H1 (cell line): Measurements from ENCODE around the gene CCDC88A. TPM values are rescaled to one million over a fixed set of nuclear protein-coding genes. Genes with fewer than 3 reads are reported as not detected.

Experiments
- BACH1 ChIP-seq: IDR thresholded peaks from 2 replicates; pipeline ENCODE4 v1.6.1; 2012; ENCODE audit warnings: low read length, improper control_type of control experiment
- CTBP2 ChIP-seq: IDR thresholded peaks from 2 replicates; pipeline ENCODE4 v1.7.0; 2011; ENCODE audit warnings: borderline replicate concordance, mild to moderate bottlenecking, moderate library complexity, mixed read lengths, low read length; ENCODE audit not compliant: insufficient read depth, insufficient read length
- EZH2 ChIP-seq: fragments of 200-600 bp; sonication (generic); IDR thresholded peaks from 2 replicates; pipeline ENCODE4 v1.7.1; 2012; ENCODE audit warnings: low read depth, mild to moderate bottlenecking, moderate library complexity, low read length, inconsistent platforms; ENCODE audit not compliant: severe bottlenecking
- JUN ChIP-seq: IDR thresholded peaks from 2 replicates; pipeline ENCODE4 v1.6.1; 2011; ENCODE audit warnings: low read depth, mild to moderate bottlenecking, improper control_type of control experiment, low read length
- JUND ChIP-seq: IDR thresholded peaks from 2 replicates; pipeline ENCODE4 v1.6.1; 2011; ENCODE audit warnings: mild to moderate bottlenecking, improper control_type of control experiment, low read length
- KDM4A ChIP-seq: IDR thresholded peaks from one replicate; pipeline ENCODE4 v1.7.1; 2012; ENCODE audit warnings: low read depth, mild to moderate bottlenecking, moderate library complexity, low read length, inconsistent platforms; ENCODE audit not compliant: severe bottlenecking
- NANOG ChIP-seq: IDR thresholded peaks from 2 replicates; pipeline ENCODE4 v1.6.1; 2011; ENCODE audit warnings: low read length, low read depth, mild to moderate bottlenecking, inconsistent platforms; ENCODE audit not compliant: insufficient read depth, poor library complexity, severe bottlenecking
- PHF8 ChIP-seq: fragments of 200-600 bp; sonication (generic); conservative IDR thresholded peaks from 2 replicates; pipeline ENCODE4 v1.7.1; 2012; ENCODE audit warnings: low read depth, mild to moderate bottlenecking, inconsistent platforms, low read length, moderate library complexity
- POLR2A ChIP-seq, 2 experiments: IDR thresholded peaks; 1 replicate in 1 of 2; 2 replicates in 1 of 2; pipeline ENCODE4 v1.6.1; 2011; ENCODE audit warnings: low read depth in 2 of 2, low read length in 2 of 2, mild to moderate bottlenecking in 2 of 2; ENCODE audit errors: control extremely low read depth in 1 of 2
- RBBP5 ChIP-seq: IDR thresholded peaks from 2 replicates; pipeline ENCODE4 v1.7.1; 2012; ENCODE audit warnings: low read depth, mild to moderate bottlenecking, inconsistent platforms, low read length, moderate library complexity, borderline replicate concordance
- RFX5 ChIP-seq: IDR thresholded peaks from 2 replicates; pipeline ENCODE4 v1.6.1; 2011; ENCODE audit warnings: low read depth, low read length, improper control_type of control experiment, borderline replicate concordance
- SIRT6 ChIP-seq: IDR thresholded peaks from one replicate; pipeline ENCODE4 v1.7.1; 2012; ENCODE audit warnings: low read length, inconsistent platforms
- SP1 ChIP-seq: IDR thresholded peaks from 2 replicates; pipeline ENCODE4 v1.6.1; 2011; ENCODE audit warnings: low read depth, low read length
- SUZ12 ChIP-seq: fragments of 200-600 bp; sonication (generic); IDR thresholded peaks from 2 replicates; pipeline ENCODE4 v1.6.1; 2012; ENCODE audit warnings: mild to moderate bottlenecking, inconsistent platforms, low read length, moderate library complexity, mixed read lengths
- TCF12 ChIP-seq: IDR thresholded peaks from 2 replicates; pipeline ENCODE4 v1.6.1; 2011; ENCODE audit warnings: low read depth, mild to moderate bottlenecking, low read length
- TEAD4 ChIP-seq: IDR thresholded peaks from 2 replicates; pipeline ENCODE4 v1.6.1; 2012; ENCODE audit warnings: low read depth, low read length, inconsistent platforms, mixed read lengths
- polyA plus RNA-seq, 7 experiments: library from polyadenylated mRNA; depleted of rRNA in 3 of 7; stranded (reverse) in 5 of 7; unstranded in 2 of 7; fragments of >200 nt in 5 of 7; fragments of 200-250 nt in 2 of 7; gene quantifications; 1 replicate in 5 of 7; 2 replicates in 1 of 7; 4 replicates in 1 of 7; pipeline versions ENCODE4 v1.2.1 to v1.2.3, GENCODE V29; 2011 to 2013; ENCODE audit warnings: missing spikeins in 2 of 7, mixed read lengths in 2 of 7
- total RNA-seq: library from RNA; stranded (reverse); fragmentation: NEBNext Ultra II Directional; extraction: Animal tissue kit (Norgen Biotek cat#: 25700); gene quantifications from 2 replicates; pipeline ENCODE4 v1.2.1, GENCODE V29; 2021
- TF ChIP-seq, protein P1 (sequence below), 3 experiments: IDR thresholded peaks; 1 replicate in 2 of 3; 2 replicates in 1 of 3; pipeline versions ENCODE4 v1.5.1 to v1.6.1; 2011; ENCODE audit warnings: low read length in 3 of 3, mild to moderate bottlenecking in 3 of 3, inconsistent platforms in 2 of 3, low read depth in 1 of 3, moderate library complexity in 1 of 3; ENCODE audit not compliant: insufficient read depth in 1 of 3; ENCODE audit errors: control extremely low read depth in 1 of 3
- TF ChIP-seq, protein P2 (sequence below): IDR thresholded peaks from 2 replicates; pipeline ENCODE4 v1.6.1; 2012; ENCODE audit warnings: low read length, inconsistent platforms
- TF ChIP-seq, protein P3 (sequence below): IDR thresholded peaks from 2 replicates; pipeline ENCODE4 v1.6.1; 2011; ENCODE audit warnings: low read depth, mild to moderate bottlenecking, low read length; ENCODE audit not compliant: insufficient read depth

The CCDC88A gene
- total and polyA plus RNA-seq, 2 of the 8 experiments (the other 6 are each of a cell fraction or from before 2014, with no cell fraction given): 27.0 to 98.0 TPM

DNA sequence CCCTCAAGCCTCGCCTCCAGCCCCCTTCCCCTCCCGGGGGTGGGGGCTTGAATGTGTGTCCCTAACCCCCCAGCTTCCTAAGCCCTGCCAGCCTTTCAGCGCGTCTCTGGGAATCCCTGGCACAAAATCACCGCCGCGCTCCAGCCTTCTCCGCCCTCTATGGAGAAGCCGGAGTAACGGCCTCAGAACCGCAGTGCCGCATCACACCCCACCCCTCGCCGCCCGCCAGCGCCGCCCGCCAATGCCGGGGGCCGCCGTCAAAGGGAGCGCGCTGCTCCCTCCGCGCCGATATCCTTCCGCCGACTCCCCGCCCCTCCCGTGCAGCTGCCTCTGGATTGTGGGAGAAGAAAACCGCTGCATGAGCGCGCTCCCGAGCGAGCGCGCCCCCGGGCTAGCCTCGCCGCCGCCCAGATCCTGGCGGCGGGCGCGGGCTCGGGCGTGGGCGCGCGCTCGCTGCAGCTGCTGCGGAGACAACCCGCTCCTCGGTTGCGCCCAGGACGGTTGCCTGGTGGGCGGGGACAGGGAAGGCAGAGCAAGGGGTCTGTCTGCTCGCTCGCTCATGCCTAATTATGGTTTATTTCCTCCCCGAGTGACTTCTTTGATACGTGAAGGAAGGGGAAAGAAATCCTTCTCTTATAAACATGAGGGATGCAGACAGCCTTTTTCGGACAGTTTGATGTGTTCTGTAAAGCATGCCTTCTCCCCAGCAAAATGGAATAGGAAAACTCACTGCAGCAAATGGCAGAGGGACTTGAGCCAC is at the start of gene CCDC88A (continued):
- TF ChIP-seq, protein P1, sequence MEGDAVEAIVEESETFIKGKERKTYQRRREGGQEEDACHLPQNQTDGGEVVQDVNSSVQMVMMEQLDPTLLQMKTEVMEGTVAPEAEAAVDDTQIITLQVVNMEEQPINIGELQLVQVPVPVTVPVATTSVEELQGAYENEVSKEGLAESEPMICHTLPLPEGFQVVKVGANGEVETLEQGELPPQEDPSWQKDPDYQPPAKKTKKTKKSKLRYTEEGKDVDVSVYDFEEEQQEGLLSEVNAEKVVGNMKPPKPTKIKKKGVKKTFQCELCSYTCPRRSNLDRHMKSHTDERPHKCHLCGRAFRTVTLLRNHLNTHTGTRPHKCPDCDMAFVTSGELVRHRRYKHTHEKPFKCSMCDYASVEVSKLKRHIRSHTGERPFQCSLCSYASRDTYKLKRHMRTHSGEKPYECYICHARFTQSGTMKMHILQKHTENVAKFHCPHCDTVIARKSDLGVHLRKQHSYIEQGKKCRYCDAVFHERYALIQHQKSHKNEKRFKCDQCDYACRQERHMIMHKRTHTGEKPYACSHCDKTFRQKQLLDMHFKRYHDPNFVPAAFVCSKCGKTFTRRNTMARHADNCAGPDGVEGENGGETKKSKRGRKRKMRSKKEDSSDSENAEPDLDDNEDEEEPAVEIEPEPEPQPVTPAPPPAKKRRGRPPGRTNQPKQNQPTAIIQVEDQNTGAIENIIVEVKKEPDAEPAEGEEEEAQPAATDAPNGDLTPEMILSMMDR (IDR thresholded peaks at IDR 0.05; ENCODE audit: control extremely low read depth in 1 of 3, insufficient read depth in 1 of 3, low read depth in 1 of 3, low read length in 3 of 3): peak in 2 of 3 experiments; percentile 3 to 12; a peak in 1 of 4 replicates
- TF ChIP-seq SIRT6 (no peak), CTBP2 (no peak), EZH2 (no peak), SP1 (peak; percentile 68), TCF12 (peak; percentile 65), RFX5 (no peak), TEAD4 (no peak), JUND (peak; percentile 26; the same call in 1 of the 2 replicates), JUN (0 out of 2 replicates have a peak, but pooled peaks have one; percentile 15), BACH1 (no peak), NANOG (peak; percentile 5), PHF8 (peak; percentile 80), POLR2A (IDR thresholded peaks at IDR 0.05; ENCODE audit: control extremely low read depth in 1 of 2, low read depth in 2 of 2, low read length in 2 of 2) (peak; percentile 82 to 90), RBBP5 (peak; percentile 71; the same call in 1 of the 2 replicates), KDM4A (peak; percentile 86), SUZ12 (no peak)
- TF ChIP-seq, protein P2, sequence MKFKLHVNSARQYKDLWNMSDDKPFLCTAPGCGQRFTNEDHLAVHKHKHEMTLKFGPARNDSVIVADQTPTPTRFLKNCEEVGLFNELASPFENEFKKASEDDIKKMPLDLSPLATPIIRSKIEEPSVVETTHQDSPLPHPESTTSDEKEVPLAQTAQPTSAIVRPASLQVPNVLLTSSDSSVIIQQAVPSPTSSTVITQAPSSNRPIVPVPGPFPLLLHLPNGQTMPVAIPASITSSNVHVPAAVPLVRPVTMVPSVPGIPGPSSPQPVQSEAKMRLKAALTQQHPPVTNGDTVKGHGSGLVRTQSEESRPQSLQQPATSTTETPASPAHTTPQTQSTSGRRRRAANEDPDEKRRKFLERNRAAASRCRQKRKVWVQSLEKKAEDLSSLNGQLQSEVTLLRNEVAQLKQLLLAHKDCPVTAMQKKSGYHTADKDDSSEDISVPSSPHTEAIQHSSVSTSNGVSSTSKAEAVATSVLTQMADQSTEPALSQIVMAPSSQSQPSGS: no peak
- TF ChIP-seq, protein P3, sequence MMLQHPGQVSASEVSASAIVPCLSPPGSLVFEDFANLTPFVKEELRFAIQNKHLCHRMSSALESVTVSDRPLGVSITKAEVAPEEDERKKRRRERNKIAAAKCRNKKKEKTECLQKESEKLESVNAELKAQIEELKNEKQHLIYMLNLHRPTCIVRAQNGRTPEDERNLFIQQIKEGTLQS: no peak
